Stimulated activated CD8-positive, alpha-beta memory T cell treated with anti-CD3 and anti-CD28 coated beads, Interleukin-15, amount 100 ng/mL, for 24 hours (primary cell): ENCODE results near the gene ABTB1.
"Not testable (repeated sequence)": the region's sequence is repeated elsewhere in the genome, so short reads cannot be mapped to it uniquely, and the experiment has no call there.

ENCODE experiments used
- DNase-seq: peaks from one replicate; pipeline ENCODE4 v3.0.0-alpha.2; 2020; ENCODE audit warnings: low read depth

The ABTB1 gene

GRCh38 chr3:127688416-127689265 lies 15.9 kb downstream of the ABTB1 start:
- DNase-seq = no peak

GRCh38 chr3:127689266-127689860 lies 16.6 kb downstream of the ABTB1 start:
- DNase-seq = no peak

- DNase-seq = no peak
Measured at GRCh38 chr3:127690106-127690505, 17.4 kb downstream of the ABTB1 start.

GRCh38 chr3:127690823-127691452 lies 18.2 kb downstream of the ABTB1 start:
- DNase-seq = no peak

GRCh38 chr3:127691489-127691888 lies 18.7 kb downstream of the ABTB1 start:
- DNase-seq = no peak

- DNase-seq = no peak
Measured at GRCh38 chr3:127691974-127692373, 19.2 kb downstream of the ABTB1 start.

- DNase-seq = no peak
Measured at GRCh38 chr3:127692501-127693335, 20.0 kb downstream of the ABTB1 start.

GRCh38 chr3:127693336-127693843 lies 20.6 kb downstream of the ABTB1 start:
- DNase-seq = no peak

- no peak for DNase-seq
Measured at GRCh38 chr3:127694467-127695215, 21.9 kb downstream of the ABTB1 start.

- DNase-seq = no peak
Measured at GRCh38 chr3:127697551-127698240, 24.9 kb downstream of the ABTB1 start.

- DNase-seq = no peak
Measured at GRCh38 chr3:127698286-127698685, 25.5 kb downstream of the ABTB1 start.

- no peak for DNase-seq
Measured at GRCh38 chr3:127698691-127699415, 26.1 kb downstream of the ABTB1 start.

GRCh38 chr3:127699416-127700300 lies 26.9 kb downstream of the ABTB1 start:
- DNase-seq = no peak

GRCh38 chr3:127700406-127700805 lies 27.7 kb downstream of the ABTB1 start:
- DNase-seq = no peak

- no peak for DNase-seq
Measured at GRCh38 chr3:127701280-127701911, 28.6 kb downstream of the ABTB1 start.

- DNase-seq = no peak
Measured at GRCh38 chr3:127702151-127702578, 29.4 kb downstream of the ABTB1 start.

- not testable (repeated sequence) for DNase-seq
Measured at GRCh38 chr3:127704840-127705239, 32.1 kb downstream of the ABTB1 start.

GRCh38 chr3:127706312-127706711 lies 33.6 kb downstream of the ABTB1 start:
- DNase-seq = no peak
